Neutrophil (primary cell): ENCODE data around the gene JARID2.
"Not testable (repeated sequence)": the region's sequence is repeated elsewhere in the genome, so short reads cannot be mapped to it uniquely, and the experiment has no call there.

ENCODE experiments used
- H3K27ac ChIP-seq: fragments of 200-600 bp; sonication (generic); 2 replicates; pipeline ENCODE4 v1.5.1; 2016; ENCODE audit warnings: mild to moderate bottlenecking, moderate library complexity
- H3K27me3 ChIP-seq: fragments of 200-600 bp; sonication (generic); 2 replicates; pipeline ENCODE4 v1.6.0; 2016; ENCODE audit warnings: mild to moderate bottlenecking
- H3K36me3 ChIP-seq: fragments of 200-600 bp; sonication (generic); 2 replicates; pipeline ENCODE4 v1.5.1; 2017
- H3K4me1 ChIP-seq, 2 experiments: fragments of 200-600 bp in 1 of 2; sonication (generic) in 1 of 2; 1 replicate in 1 of 2; 2 replicates in 1 of 2; pipeline versions ENCODE4 v1.5.1 to v1.6.1; 2013 to 2016; ENCODE audit warnings: low read depth in 1 of 2, low read length in 1 of 2, mild to moderate bottlenecking in 1 of 2, moderate library complexity in 1 of 2; ENCODE audit not compliant: control insufficient read depth in 1 of 2, insufficient read depth in 1 of 2
- H3K4me3 ChIP-seq, 2 experiments: fragments of 200-600 bp in 1 of 2; sonication (generic) in 1 of 2; 1 replicate in 1 of 2; 2 replicates in 1 of 2; pipeline ENCODE4 v1.5.1; 2013 to 2016; ENCODE audit warnings: low read depth in 1 of 2, low read length in 1 of 2, mild to moderate bottlenecking in 1 of 2, moderate library complexity in 1 of 2
- H3K9me3 ChIP-seq: fragments of 200-600 bp; sonication (generic); 2 replicates; pipeline ENCODE4 v1.5.1; 2016
- CTCF ChIP-seq: fragments of 200-600 bp; sonication (generic); IDR thresholded peaks from 2 replicates; pipeline ENCODE4 v1.5.1; 2016; ENCODE audit warnings: antibody characterized with exemption

JARID2 gene

GRCh38 chr6:15288856-15289255 is 43.0 kb downstream of the JARID2 start:
- Histone ChIP-seq H3K4me3 (no peak overlapping the region), H3K4me1 (peaks cover 40 to 57% of the 10 kb centered on the region in 2 experiments), H3K27me3 (no peaks in the 10 kb centered on the region), H3K27ac (peak overlapping the region; percentile 77), H3K9me3 (no peaks in the 10 kb centered on the region), H3K36me3 (no peaks in the 10 kb centered on the region)
- TF ChIP-seq CTCF, result no peak

DNA sequence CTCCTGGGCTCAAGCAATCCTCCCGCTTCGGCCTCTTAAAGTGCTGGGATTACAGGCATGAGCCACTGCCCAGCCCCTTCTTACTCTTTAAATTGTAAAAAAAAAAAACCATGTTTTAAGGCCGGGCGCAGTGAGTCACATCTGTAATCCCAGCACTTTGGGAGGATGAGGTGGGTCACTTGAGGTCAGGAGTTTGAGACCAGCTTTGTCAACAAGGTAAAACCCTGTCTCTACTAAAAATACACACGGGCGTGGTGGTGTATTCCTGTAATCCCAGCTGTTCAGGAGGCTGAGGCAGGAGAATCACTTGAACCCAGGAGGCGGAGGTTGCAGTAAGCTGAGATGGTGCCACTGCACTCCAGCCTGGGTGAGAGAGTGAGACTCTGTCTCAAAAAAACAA is 43.6 kb downstream of the JARID2 start:
- H3K9me3 ChIP-seq, H3K36me3 ChIP-seq, H3K27ac ChIP-seq, H3K27me3 ChIP-seq, H3K4me3 ChIP-seq: not testable (repeated sequence)
- H3K4me1 ChIP-seq, result peaks cover 41 to 56% of the 10 kb centered on the region in 2 experiments

DNA sequence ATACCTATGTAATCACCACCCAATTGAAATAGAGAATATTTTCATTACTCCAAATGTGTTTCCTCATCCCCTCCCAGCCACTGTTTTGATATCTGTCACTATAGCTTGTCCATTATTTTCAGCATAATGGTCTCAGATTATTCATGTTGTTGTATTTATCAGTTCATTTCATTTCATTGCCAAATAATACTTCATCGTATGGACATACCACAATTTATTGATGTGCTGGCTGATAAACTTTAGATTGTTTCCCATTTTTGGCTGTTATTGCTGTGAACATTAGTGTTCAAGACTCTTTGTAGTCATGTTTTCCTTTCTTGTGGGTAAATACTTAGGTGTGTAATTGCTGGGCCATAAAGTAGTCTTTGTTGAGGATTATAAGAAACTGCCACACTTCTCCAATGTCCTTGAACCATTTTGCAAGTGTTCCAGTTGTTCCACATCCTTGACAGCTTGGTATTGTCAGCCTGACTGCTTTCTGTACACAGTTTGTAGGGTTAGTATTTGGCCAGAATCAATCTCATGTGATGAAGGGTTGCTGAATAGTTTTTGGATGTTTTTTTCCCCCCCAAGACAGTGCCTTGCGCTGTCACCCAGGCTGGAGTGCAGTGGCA is 44.3 kb downstream of the JARID2 start:
- H3K36me3 ChIP-seq, result no peaks in the 10 kb centered on the region
- TF ChIP-seq CTCF, result no peak
- H3K4me3 ChIP-seq, result no peak overlapping the region
- peak overlapping the region; percentile 22 for H3K27ac ChIP-seq
- peaks cover 36 to 49% of the 10 kb centered on the region in 2 experiments for H3K4me1 ChIP-seq
- H3K9me3 ChIP-seq, result no peaks in the 10 kb centered on the region
- H3K27me3 ChIP-seq, result no peaks in the 10 kb centered on the region

DNA sequence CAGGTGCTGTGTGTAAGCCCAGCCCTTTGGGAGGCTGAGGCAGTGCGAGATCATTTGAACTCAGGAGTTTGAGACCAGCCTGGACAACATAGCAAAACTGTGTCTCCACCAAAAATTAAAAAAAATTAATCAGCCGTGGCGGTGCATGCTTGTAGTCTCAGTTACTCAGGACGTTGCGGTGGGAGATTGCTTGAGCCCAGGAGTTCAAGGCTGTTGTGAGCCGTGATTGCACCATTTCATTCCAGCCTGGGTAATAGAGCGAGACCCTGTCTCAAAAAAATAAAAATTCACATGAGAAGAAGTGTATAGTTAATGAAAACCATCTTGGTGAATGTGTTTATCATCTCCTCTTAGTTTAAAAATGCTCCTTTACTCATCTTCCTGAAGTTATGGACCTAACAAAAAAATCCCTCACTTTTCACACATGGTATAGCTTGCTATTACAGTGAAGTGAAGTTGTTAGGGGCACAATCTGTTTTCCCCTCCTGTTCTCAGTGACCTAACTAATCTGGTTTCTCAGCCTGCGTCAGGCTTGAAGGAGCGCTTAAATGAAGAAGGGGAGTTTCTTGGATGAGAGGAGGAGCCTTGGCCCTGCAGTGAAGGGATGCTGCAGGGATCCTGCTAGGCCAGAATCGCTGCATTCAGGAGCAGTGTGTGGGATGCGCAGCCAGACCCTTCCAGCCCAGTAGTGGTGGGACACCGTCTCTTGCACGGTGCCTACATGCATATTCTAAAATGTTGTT is 45.3 kb downstream of the JARID2 start:
- no peak for TF ChIP-seq CTCF
- peak overlapping the region; percentile 12 for H3K27ac ChIP-seq
- H3K4me3 ChIP-seq, result no peak overlapping the region
- peaks cover 28 to 41% of the 10 kb centered on the region in 2 experiments for H3K4me1 ChIP-seq
- no peaks in the 10 kb centered on the region for H3K36me3 ChIP-seq
- no peaks in the 10 kb centered on the region for H3K9me3 ChIP-seq
- H3K27me3 ChIP-seq, result no peaks in the 10 kb centered on the region

DNA sequence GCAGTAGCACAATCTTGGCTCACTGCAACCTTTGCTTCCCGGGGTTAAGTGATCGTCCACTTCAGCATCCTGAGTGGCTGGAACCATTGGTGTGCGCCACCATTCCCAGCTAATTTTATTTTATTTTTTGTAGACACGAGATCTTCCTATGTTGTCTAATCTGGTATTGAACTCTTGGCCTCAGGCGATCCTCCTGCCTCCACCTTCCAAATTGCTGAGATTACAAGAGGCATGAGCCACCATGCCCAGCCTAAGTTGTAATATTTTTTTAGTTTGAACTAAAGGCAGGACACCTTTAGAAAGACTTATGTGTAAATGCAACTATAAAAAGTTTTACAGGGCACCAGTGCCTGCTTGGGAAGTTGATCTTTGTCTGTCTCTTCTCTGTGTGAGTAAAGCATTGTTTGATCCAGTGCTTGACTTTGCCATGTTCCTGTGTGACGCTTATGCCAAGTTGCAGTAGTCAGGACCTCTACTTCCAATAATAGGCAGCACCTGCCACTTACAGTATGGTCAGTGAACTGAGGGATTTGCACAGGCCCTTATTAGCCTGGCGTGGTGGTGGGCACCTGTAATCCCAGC is 46.9 kb downstream of the JARID2 start:
- peaks cover 32 to 45% of the 10 kb centered on the region in 2 experiments for H3K4me1 ChIP-seq
- no peaks in the 10 kb centered on the region for H3K9me3 ChIP-seq
- no peaks in the 10 kb centered on the region for H3K36me3 ChIP-seq
- no peaks in the 10 kb centered on the region for H3K27me3 ChIP-seq
- H3K4me3 ChIP-seq, result no peak overlapping the region
- TF ChIP-seq CTCF, result no peak
- H3K27ac ChIP-seq, result peak overlapping the region; percentile 41

DNA sequence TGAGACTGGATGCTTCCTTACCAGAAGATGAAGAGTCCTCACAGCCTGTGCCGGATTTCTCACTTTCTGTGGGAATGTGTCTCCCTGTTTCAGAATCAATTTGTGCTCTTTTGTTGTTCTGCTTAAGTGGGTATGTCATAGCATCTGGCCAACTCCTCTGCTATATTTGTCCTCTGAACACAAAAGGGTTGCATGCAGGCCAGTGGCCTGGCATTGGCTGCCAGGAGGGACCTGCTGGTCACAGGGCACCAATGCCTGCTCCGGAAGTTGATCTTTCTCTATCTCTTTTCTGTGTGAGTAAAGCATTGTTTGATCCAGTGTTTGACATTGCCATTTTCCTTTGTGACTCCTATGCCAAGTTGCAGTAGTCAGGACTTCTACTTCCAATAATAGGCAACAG is 47.8 kb downstream of the JARID2 start:
- no peak overlapping the region for H3K4me3 ChIP-seq
- no peaks in the 10 kb centered on the region for H3K27me3 ChIP-seq
- no peaks in the 10 kb centered on the region for H3K36me3 ChIP-seq
- H3K27ac ChIP-seq, result peak overlapping the region; percentile 41
- H3K9me3 ChIP-seq, result no peaks in the 10 kb centered on the region
- TF ChIP-seq CTCF, result no peak
- peaks cover 32 to 44% of the 10 kb centered on the region in 2 experiments for H3K4me1 ChIP-seq
